Prostate gland (tissue), 2 donors: Measurements from ENCODE around the gene STAM2.

Experiments used
- POLR2A ChIP-seq: fragments of 450-650 bp; IDR thresholded peaks from one replicate; pipeline ENCODE4 v1.6.1; 2016; ENCODE audit warnings: antibody characterized with exemption, mild to moderate bottlenecking
- POLR2AphosphoS5 ChIP-seq: sonication (generic); formaldehyde crosslinking; IDR thresholded peaks from one replicate; pipeline ENCODE4 v1.6.1; 2017; ENCODE audit warnings: antibody characterized with exemption
- TF ChIP-seq, protein P1 (sequence below), 4 experiments: fragments of 200-600 bp in 2 of 4; fragments of 450-650 bp in 2 of 4; sonication (generic) in 2 of 4; IDR thresholded peaks; 1 replicate in 3 of 4; 2 replicates in 1 of 4; pipeline ENCODE4 v1.5.1; 2016 to 2019; ENCODE audit warnings: antibody characterized with exemption in 4 of 4, mild to moderate bottlenecking in 2 of 4, moderate library complexity in 2 of 4

- TF ChIP-seq, protein P1, sequence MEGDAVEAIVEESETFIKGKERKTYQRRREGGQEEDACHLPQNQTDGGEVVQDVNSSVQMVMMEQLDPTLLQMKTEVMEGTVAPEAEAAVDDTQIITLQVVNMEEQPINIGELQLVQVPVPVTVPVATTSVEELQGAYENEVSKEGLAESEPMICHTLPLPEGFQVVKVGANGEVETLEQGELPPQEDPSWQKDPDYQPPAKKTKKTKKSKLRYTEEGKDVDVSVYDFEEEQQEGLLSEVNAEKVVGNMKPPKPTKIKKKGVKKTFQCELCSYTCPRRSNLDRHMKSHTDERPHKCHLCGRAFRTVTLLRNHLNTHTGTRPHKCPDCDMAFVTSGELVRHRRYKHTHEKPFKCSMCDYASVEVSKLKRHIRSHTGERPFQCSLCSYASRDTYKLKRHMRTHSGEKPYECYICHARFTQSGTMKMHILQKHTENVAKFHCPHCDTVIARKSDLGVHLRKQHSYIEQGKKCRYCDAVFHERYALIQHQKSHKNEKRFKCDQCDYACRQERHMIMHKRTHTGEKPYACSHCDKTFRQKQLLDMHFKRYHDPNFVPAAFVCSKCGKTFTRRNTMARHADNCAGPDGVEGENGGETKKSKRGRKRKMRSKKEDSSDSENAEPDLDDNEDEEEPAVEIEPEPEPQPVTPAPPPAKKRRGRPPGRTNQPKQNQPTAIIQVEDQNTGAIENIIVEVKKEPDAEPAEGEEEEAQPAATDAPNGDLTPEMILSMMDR (IDR thresholded peaks at IDR 0.05), result no peak
- TF ChIP-seq POLR2AphosphoS5 (no peak), POLR2A (no peak)
These were observed 104.5 kb downstream of the STAM2 start for GRCh38 chr2:152071092-152071491.
